ENCODE data around the gene LRRC8B. TPM values are rescaled to one million over a fixed set of nuclear protein-coding genes. Genes with fewer than 3 reads are reported as not detected.
A peak's percentile ranks its signal among the peaks of the same experiment; 100 is the strongest.

LRRC8B gene
- total RNA-seq, 4 donors from 2014 or later, result 27.1 to 48.0 (median 35.1) TPM

DNA sequence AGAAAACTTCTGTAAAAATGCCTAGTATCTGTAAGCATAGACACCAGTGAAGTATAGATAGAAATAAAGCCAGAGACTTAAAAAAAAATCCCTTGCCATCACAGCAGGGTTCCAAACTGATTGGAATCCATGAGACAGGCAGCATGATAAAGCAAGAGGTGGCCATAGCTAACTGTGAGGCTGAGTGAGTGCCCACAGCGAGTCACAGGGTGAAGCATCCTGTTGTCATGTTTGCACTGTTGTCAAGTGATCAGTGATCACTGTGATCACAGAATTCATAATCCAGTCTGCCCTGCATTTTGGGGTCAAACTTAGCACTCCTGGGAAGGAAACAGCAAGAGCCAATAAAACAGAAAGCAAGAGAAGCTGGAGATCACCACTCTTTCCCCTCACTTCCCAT lies 33.3 kb downstream of the LRRC8B start:
- DNase-seq (ENCODE audit: low spot score in 2 of 2), result no peak
- Histone ChIP-seq H3K27me3 (no peaks in the 10 kb centered on the region), H3K36me3 (no peaks in the 10 kb centered on the region), H3K4me3 (no peak overlapping the region), H3K4me1 (peaks cover 0 to 61% (median 30%) of the 10 kb centered on the region in 4 donors), H3K27ac (peak overlapping the region in 3 of 4 donors; percentile 29 to 90 (median 78)), H3K9me3 (no peaks in the 10 kb centered on the region)
- 87 to 88% methylated on average over 1 of the region's 1 CpG for WGBS, 2 donors
- TF ChIP-seq POLR2A (IDR thresholded peaks at IDR 0.05) (no peak), EP300 (IDR thresholded peaks at IDR 0.05) (no peak)
- TF ChIP-seq, protein P1, sequence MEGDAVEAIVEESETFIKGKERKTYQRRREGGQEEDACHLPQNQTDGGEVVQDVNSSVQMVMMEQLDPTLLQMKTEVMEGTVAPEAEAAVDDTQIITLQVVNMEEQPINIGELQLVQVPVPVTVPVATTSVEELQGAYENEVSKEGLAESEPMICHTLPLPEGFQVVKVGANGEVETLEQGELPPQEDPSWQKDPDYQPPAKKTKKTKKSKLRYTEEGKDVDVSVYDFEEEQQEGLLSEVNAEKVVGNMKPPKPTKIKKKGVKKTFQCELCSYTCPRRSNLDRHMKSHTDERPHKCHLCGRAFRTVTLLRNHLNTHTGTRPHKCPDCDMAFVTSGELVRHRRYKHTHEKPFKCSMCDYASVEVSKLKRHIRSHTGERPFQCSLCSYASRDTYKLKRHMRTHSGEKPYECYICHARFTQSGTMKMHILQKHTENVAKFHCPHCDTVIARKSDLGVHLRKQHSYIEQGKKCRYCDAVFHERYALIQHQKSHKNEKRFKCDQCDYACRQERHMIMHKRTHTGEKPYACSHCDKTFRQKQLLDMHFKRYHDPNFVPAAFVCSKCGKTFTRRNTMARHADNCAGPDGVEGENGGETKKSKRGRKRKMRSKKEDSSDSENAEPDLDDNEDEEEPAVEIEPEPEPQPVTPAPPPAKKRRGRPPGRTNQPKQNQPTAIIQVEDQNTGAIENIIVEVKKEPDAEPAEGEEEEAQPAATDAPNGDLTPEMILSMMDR (IDR thresholded peaks at IDR 0.05), result no peak

DNA sequence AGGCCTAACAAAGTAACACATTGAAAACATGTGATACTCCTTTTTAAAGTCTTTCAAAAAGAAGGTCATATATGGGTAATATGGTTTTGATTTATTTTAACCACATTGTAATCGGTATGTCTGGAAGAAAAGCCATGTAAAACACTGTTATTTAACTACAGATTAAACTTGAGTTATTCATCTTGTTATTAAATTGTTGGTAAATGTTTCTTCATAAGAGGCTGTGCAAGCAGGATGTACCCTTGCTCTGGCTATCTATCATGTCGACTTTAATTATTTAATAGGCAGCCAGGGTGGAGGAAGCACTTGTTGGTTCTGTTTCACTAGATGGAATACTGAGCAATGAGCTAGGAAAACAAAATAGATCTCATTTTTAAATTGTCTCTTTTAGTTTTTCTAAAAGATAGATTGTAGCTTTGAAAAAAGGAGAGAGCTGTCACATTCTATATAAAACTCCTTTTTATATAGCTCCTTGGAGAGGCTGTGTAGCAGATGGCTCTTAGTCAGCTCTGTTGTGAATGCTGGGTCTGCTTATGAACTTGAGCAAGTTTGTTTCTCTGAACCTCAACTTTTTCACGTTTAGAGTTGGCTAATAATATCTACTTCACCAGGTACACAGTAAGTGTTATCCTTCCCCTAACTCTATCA lies 39.5 kb downstream of the LRRC8B start:
- TF ChIP-seq, protein P1 (IDR thresholded peaks at IDR 0.05), result no peak
- TF ChIP-seq POLR2A (IDR thresholded peaks at IDR 0.05) (no peak), EP300 (IDR thresholded peaks at IDR 0.05) (no peak)
- 38 to 46% methylated on average over 3 of the region's 3 CpGs for WGBS, 2 donors
- Histone ChIP-seq H3K4me1 (peaks cover 0 to 52% (median 12%) of the 10 kb centered on the region in 4 donors), H3K27me3 (no peaks in the 10 kb centered on the region), H3K36me3 (no peaks in the 10 kb centered on the region), H3K4me3 (no peak overlapping the region), H3K27ac (peak overlapping the region in 2 of 4 donors; percentile 85 to 93), H3K9me3 (no peaks in the 10 kb centered on the region)
- DNase-seq (ENCODE audit: low spot score in 2 of 2), result no peak

DNA sequence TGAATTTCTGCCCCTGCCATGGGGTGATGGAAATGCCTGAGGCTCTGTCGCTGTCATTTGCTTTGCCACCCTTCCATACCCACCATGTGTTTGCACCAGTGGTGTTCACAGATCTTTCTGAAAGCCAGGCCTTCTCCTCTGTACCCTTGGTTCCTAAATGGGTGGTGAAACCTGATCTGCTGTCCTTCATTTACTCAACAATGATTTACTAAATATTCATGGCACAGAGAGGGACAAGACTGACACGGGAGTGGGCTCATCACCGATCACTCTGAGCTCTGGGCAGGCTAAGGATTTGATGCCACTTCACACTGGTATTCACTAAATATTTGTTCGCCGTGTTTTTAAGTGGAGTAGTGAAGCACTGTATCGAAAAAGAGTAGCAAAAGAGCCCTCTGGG lies 40.9 kb downstream of the LRRC8B start:
- H3K27ac ChIP-seq, result peak overlapping the region in 3 of 4 donors; percentile 78 to 93 (median 85)
- DNase-seq (ENCODE audit: low spot score in 2 of 2), result no peak
- WGBS, 2 donors, result 94 to 96% methylated on average over 6 of the region's 6 CpGs
- H3K27me3 ChIP-seq, result no peaks in the 10 kb centered on the region
- peaks cover 0 to 51% (median 11%) of the 10 kb centered on the region in 4 donors for H3K4me1 ChIP-seq
- TF ChIP-seq, protein P1 (IDR thresholded peaks at IDR 0.05), result no peak
- TF ChIP-seq EP300 (IDR thresholded peaks at IDR 0.05), result no peak
- TF ChIP-seq POLR2A (IDR thresholded peaks at IDR 0.05), result no peak
- H3K36me3 ChIP-seq, result peaks cover 0 to 13% (median 0%) of the 10 kb centered on the region in 3 donors
- H3K9me3 ChIP-seq, result no peaks in the 10 kb centered on the region
- no peak overlapping the region for H3K4me3 ChIP-seq

DNA sequence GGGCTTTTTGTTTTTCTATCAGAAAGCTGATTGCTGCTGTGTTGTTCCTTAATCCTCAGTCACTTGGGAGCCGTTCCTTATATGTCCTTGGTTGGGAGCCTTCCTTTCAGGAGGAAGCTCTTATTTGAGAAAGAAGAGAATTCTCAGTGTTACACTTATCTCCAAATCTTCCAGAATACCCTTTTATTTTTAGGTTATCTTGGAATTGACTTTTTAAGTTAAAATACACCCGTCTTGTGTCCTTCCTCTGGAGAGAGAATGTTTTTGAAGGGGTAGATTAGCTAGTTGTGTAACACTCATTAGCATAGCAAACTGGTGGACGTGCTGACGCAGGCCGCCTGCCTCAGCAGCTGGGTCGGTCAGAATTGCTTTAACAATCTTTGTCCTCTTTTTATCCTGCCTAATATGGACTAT lies 42.1 kb downstream of the LRRC8B start:
- 23 to 30% methylated on average over 6 of the region's 6 CpGs for WGBS, 2 donors
- Histone ChIP-seq H3K27ac (peak overlapping the region; percentile 74 to 93 (median 82)), H3K27me3 (no peaks in the 10 kb centered on the region), H3K9me3 (no peaks in the 10 kb centered on the region), H3K4me1 (peaks cover 0 to 51% (median 11%) of the 10 kb centered on the region in 4 donors), H3K36me3 (peaks cover 0 to 15% (median 0%) of the 10 kb centered on the region in 3 donors), H3K4me3 (no peak overlapping the region)
- TF ChIP-seq, protein P1 (IDR thresholded peaks at IDR 0.05), result no peak
- TF ChIP-seq EP300 (IDR thresholded peaks at IDR 0.05) (peak in 1 of 2 donors; percentile 87), POLR2A (IDR thresholded peaks at IDR 0.05) (peak in 1 of 2 donors; percentile 43)
- DNase-seq (ENCODE audit: low spot score in 2 of 2), result peak in 1 of 2 donors; percentile 15

DNA sequence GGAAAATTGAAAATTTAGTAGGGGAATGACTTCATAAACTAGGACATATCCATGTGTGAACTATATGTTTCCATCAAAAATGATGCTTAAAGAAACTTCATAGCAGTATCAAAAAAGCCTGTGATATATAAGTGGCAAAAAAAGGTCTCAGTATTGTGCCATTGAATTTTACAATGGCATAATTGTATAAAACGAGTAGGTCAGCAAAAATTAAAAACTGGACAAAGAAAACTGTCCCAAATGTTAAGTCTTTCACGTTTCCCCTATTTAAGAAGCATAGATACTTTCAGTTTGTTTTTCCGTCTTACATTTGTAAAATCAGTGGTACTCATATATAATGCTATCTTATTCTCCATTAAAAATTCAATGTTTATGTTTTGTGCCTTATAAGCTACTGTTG lies 43.2 kb downstream of the LRRC8B start:
- Histone ChIP-seq H3K27me3 (no peaks in the 10 kb centered on the region), H3K27ac (peak overlapping the region; percentile 74 to 93 (median 82)), H3K9me3 (no peaks in the 10 kb centered on the region), H3K4me1 (peaks cover 0 to 51% (median 11%) of the 10 kb centered on the region in 4 donors), H3K4me3 (peak overlapping the region in 1 of 4 donors; percentile 14), H3K36me3 (peaks cover 0 to 15% (median 0%) of the 10 kb centered on the region in 3 donors)
- WGBS, 2 donors, result 31 to 33% methylated on average over 3 of the region's 3 CpGs
- DNase-seq (ENCODE audit: low spot score in 2 of 2), result no peak
- TF ChIP-seq, protein P1 (IDR thresholded peaks at IDR 0.05), result no peak
- TF ChIP-seq POLR2A (IDR thresholded peaks at IDR 0.05) (no peak), EP300 (IDR thresholded peaks at IDR 0.05) (no peak)
